C4-2B (cell line): ENCODE results near the gene COMMD4.
"Not testable (repeated sequence)": the region's sequence is repeated elsewhere in the genome, so short reads cannot be mapped to it uniquely, and the experiment has no call there.

Source experiments
- H3K27ac ChIP-seq: fragments of 450-650 bp; 2 replicates; pipeline ENCODE4 v1.5.1; 2017
- CTCF ChIP-seq: fragments of 450-650 bp; conservative IDR thresholded peaks from 2 replicates; pipeline ENCODE4 v1.5.1; 2017; ENCODE audit warnings: mild to moderate bottlenecking
- ZFX ChIP-seq: fragments of 450-650 bp; IDR thresholded peaks from 2 replicates; pipeline ENCODE4 v1.6.1; 2017

The COMMD4 gene

GRCh38 chr15:75342221-75342620, 6.4 kb downstream of the COMMD4 start:
- TF ChIP-seq ZFX (no peak), CTCF (no peak)
- H3K27ac ChIP-seq, result no peak overlapping the region

GRCh38 chr15:75343953-75344352, 8.1 kb downstream of the COMMD4 start:
- H3K27ac ChIP-seq, result not testable (repeated sequence)

- peak within 1 kb of the TSS; percentile 63 for H3K27ac ChIP-seq
Observed at GRCh38 chr15:75346796-75347221, 10.9 kb downstream of the COMMD4 start, which contains the start of gene NEIL1. TSS of gene NEIL1 (plus strand) at chr15:75347039. CDS start at chr15:75348906, 1,867 bp downstream.

GRCh38 chr15:75347222-75348033, 11.6 kb downstream of the COMMD4 start:
- H3K27ac ChIP-seq, result peak overlapping the region; percentile 63
- no peak for TF ChIP-seq CTCF
- TF ChIP-seq ZFX, result 0 out of 2 replicates have a peak, but pooled peaks have one; percentile 21

More at GRCh38 chr15:75346796-75347221, 10.9 kb downstream of the COMMD4 start, which contains the start of gene NEIL1:
- TF ChIP-seq CTCF (no peak), ZFX (no peak)

GRCh38 chr15:75348034-75348561, 12.2 kb downstream of the COMMD4 start:
- TF ChIP-seq CTCF (no peak), ZFX (0 out of 2 replicates have a peak, but pooled peaks have one; percentile 17)
- H3K27ac ChIP-seq, result peak overlapping the region; percentile 63

- no peak for TF ChIP-seq CTCF
- TF ChIP-seq ZFX, result no peak
- peak overlapping the region; percentile 63; the same call in 1 of the 2 replicates for H3K27ac ChIP-seq
Observed at GRCh38 chr15:75348562-75349350, 12.9 kb downstream of the COMMD4 start.

- not testable (repeated sequence) for H3K27ac ChIP-seq
Observed at GRCh38 chr15:75349351-75349669, 13.4 kb downstream of the COMMD4 start.
